DMS 273 (cell line): ENCODE data around the gene FAM83F.

ENCODE experiments used
- DNase-seq: peaks from one replicate; lab custom pipeline; 2025; ENCODE audit not compliant: unreplicated experiment; lab: John Stamatoyannopoulos, UW

Gene FAM83F

DNA sequence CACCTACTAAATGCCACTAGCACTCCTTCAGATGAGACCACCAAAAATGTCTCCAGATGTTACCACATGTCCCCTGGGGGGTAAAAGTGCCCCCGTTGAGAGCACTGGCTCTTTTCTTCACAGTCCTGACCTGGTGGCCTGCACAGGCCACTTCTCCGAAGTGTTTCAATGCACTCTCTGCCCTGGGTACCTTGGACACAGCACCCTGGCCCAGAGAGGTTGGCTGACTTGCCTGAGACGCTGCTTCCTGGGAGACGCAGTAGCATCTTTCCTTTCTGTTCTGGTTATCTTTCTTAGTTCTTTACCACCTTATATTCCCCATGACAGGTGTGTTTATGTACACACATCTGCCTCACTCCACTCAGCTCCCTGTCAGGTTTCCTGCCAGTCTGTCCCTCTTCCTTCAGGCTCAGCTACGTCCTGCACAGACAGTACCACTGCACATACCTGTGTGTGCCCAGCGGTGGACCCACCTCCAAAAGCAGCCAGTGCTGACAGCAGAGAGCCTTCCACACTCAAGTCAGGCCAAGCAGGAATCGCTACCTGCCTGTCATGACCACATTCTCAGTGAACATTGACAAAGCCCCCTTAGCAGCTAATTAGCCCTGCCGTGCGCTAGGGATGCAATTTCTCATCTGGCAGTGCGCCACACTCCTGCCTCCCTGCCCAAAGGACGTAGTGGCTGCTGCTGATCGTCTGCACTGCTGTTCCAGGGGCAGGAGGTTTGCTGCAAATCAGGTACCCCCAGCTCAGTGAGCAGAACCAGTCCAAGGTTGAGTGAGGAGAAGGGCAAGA, 39.0 kb downstream of the FAM83F start:
- peak; percentile 44 for DNase-seq

- no peak for DNase-seq
These were observed 40.6 kb downstream of the FAM83F start for GRCh38 chr22:40035351-40035750.

DNA sequence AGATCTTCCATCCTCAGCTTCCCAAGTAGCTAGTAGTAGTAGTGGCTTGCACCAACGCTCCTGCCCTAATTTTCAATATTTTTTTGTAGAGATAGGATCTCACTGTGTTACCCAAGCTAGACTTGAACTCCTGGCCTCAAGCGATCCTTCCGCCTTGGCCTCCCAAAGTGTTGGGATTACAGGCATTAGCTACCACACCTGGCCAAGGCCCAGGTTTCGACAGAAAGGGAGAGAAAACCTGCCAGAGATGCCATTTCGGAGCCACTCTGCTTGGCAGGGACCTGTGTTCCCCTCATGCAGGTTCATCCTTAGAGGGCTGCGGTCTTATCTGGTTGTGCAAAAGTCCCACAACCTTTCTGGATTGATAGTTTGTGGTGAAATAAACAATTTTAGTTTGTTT, 41.4 kb downstream of the FAM83F start:
- no peak for DNase-seq

GRCh38 chr22:40036591-40037225, 42.0 kb downstream of the FAM83F start:
- peak; percentile 80 for DNase-seq

- DNase-seq = no peak
These were observed 42.6 kb downstream of the FAM83F start for GRCh38 chr22:40037320-40037719.

GRCh38 chr22:40039482-40040115, 44.8 kb downstream of the FAM83F start:
- no peak for DNase-seq

DNA sequence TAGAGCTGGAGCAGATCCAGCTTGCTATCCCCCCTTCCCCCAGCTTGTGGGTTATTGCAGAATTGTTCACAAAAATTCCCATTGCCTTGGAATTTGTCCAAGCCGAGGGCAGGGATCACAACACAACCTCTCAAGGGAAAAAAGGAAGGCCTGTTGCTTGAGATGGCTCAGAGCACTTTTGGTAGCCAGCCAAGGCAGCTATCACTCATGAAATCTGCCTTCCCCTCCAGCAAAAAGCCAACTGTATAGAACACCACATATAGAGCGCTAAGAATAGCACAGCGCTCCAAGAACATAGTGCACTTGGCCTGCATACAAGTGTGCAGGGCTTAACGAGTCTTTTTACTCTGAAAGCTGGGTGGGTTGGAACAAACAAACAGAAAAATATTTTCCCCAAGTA, 46.2 kb downstream of the FAM83F start:
- DNase-seq = peak; percentile 48

DNA sequence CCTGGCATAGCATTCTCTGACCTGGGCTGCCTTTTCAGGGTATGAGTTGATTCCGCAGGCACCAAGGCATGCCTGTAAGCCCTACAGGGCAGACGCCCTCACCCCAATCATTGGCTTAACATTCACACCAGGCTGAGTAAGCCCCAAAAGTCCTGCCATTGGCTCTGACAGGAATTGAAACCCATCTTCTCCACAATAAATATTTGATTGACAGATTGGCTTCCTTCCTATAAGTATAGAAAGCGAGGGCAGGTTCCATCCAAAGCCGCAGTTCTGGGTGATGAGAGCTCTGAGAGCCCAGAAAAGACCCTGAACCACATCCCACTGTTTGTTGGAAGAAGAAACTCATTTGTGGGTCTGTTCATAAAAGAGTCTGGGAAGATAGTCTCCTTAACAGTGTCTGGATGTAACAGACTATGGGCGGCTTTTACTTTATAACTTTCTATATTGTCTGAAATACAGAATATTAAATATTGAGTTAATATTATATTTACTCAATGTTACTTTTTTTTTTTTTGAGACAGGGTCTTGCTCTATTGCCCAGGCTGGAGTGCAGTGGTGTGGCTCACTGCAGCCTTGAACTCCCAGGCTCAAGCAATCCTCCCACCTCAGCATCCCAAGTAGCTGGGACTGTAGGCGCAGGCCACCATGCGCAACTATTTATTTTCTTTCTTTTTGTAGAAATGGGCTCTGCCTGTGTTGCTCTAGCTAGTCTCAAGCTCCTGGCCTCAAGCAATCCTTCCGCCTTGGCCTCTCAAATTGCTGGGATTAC, 46.8 kb downstream of the FAM83F start:
- DNase-seq = no peak

GRCh38 chr22:40042312-40042711, 47.6 kb downstream of the FAM83F start:
- no peak for DNase-seq

DNA sequence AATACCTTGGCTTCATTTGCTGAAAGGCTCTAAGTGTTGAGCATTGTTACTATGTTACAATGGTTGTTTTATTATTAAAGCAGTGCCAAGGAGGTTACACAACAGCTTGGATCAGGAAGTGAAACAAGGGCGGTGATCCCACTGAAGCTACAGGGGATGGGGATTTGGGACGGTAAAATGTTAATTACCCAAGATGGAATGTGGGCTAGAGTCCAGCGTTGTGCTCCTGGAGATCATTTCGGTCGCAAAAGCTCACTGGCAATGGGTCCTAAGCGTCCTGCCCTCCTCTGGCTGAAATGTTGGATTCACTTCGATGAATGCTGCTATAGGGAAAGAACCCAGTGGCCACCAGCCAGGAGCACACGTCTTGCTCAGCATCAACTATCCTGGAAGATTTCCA, 48.3 kb downstream of the FAM83F start:
- peak; percentile 39 for DNase-seq

DNA sequence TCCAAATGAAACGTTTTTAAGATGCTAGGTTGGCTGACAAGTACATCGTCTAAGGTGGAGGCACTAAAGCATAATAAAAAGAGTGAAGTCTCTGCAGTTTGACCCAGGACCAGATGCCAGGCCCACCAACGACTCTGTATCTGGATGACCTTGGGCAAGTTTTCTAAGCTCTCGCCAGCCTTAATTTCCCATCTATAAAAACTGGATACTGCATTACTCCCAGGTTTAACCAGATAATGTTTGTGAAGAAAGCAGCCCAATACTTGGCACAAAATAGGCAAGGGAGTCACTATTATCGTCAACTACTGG, 49.0 kb downstream of the FAM83F start:
- DNase-seq = no peak

- DNase-seq = peak; percentile 98
These were observed 49.5 kb downstream of the FAM83F start for GRCh38 chr22:40044102-40044869.

DNA sequence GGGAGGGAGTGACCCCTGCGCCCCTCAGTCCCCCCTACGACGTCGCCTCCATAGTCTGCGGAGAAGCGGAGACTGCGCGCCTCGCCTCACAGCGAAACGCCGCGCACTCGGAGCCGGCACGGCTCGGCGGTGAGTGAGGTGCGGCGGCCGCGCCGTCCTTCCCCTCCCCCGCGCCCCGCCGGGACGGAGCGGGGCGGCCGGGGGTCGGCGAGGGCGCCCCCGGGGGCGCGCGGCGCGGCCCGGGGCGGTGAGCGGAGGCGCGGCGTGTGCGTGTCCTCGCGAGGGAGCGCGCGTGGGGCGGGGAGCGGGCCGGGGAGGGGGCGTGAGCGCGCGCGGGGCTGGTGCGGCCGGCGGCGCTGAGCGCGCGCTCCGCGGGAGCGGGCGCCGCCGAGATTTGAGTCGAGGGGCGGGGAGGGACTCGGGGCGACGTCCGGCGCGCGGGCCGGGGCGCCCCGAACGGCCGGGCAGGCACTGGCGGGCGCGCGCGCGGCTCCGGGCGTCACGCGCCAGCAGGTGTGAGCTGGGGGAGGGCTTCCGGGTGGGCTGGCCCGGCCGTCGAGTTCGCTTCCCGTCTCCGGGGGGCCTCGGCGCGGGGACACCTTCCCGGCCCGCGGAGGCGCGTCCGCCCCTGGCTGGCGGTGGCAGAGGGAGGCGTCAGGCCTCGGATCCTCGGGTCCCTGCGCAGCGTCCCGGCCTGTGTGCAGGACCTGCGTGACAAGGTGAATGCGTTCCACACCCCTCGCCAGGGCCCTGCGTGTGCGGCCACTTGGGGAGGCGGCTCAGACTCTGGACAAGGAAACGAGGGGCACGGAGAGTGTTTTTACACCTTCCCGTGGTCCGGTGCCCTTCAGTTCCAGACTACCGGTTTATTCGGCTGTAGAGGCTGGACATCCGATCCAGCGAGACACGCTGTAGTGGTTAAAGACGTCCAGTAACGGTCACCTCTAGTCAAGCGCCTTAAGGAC, 50.4 kb downstream of the FAM83F start:
- DNase-seq = peak; percentile 65

DNA sequence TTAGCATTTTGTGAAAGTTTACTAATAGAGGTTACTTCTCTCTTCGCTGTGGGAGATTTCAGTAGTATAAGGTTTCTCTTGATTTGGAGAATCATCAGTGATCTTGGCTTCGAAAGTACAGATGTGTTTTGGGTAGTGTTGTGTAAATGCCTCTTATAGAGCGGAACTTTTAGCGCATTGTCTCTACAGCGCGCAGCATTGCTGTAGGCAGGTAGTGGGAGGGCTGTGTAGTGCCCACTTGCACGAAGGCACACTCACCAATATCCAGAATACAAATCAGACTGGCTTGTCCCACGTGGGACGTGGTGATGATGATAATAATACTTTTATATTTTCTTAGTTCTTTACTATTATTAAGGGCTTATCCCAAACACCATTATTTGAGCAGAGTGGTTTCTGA, 51.4 kb downstream of the FAM83F start:
- no peak for DNase-seq

GRCh38 chr22:40050258-40050657, 55.5 kb downstream of the FAM83F start:
- no peak for DNase-seq

- no peak for DNase-seq
These were observed 56.6 kb downstream of the FAM83F start for GRCh38 chr22:40051322-40051721.

DNA sequence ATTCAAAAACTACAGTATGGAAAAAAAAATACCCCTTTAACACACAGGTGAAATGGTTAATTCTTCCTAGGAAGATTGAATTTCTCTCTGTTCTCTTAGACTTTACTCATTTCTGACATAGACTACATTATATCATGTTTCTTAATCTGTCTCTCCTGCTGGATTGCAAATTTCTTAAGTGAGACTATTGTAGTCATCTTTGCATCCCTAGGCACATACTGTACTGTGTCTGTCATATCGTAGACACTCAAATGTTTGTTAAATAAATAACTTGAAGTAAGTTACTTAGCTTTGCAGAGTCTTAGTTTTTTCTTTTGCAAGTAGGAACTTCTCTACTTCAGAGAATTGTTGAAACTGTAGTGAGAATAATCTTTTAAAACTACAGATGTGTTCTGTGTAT, 58.7 kb downstream of the FAM83F start:
- no peak for DNase-seq

DNA sequence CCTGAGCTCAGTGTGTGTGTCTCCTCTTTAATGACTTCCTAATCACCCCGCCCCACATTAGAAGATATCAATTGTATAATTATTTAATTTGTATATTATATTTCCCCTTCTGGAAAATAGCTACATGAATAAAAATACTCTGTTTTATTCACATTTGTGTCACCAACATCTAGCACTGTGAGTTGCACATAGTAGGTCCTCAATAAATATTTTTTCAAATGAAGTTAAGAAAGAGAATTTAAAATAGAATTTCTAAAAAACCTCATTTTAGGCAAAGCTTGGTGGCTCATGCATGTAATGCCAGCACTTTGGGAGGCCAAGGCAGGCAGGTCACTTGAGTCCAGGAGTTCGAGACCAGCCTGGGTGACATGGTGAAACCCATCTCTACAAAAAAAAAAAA, 59.7 kb downstream of the FAM83F start:
- DNase-seq = no peak

DNA sequence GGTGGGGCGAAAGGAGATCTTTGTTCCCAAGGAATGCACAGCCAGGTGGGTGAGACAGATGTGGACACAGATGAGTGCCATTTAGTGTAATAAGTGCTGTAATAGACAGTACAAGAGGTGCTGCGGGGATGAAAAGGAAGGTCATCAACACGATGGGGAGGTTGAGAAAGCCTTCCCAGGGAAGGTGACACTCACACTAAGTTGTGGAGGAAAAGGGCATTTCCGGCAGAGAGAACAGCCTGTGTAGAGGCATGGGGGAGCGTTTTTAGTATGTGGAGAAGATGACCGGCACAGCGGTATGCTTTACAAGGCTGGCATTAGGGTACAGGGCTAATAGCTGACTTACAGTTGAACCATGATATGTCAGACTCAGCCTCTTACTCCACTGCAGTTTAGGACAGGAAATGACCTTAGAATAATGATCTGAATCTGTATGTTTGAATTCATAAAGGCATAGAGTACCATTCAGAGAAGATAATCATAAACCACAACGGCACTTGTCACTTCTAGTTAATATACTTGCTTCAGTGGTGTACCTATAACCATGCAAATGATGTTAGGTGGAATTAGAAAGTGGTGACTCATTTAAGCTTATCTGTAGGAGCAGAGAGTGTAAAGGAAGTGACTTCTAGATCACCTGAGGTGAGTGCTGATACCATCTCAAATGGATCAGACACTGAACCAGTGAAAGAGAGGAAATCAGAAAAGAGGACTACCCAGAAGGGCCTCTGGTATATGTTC, 60.6 kb downstream of the FAM83F start:
- DNase-seq = no peak
